Activated CD4-positive, CD25-positive, alpha-beta regulatory T cell treated with anti-CD3 and anti-CD28 coated beads, Interleukin-2, amount 50 U/mL, for 16 hours (primary cell): ENCODE measurements around the gene LXN.

Experiments
- DNase-seq: peaks from one replicate; pipeline ENCODE4 v3.0.0-alpha.2; 2020; ENCODE audit warnings: low read depth, low spot score

The LXN gene

GRCh38 chr3:158668506-158668905 lies 3.9 kb downstream of the LXN start:
- DNase-seq: no peak

- no peak for DNase-seq
These were observed 6.0 kb downstream of the LXN start for GRCh38 chr3:158666416-158666815.

GRCh38 chr3:158663832-158664231 lies 8.6 kb downstream of the LXN start:
- no peak for DNase-seq

- DNase-seq: no peak
These were observed 9.2 kb downstream of the LXN start for GRCh38 chr3:158663246-158663645.

GRCh38 chr3:158660711-158661110 lies 11.7 kb downstream of the LXN start:
- no peak for DNase-seq

- peak; percentile 17 for DNase-seq
These were observed 12.8 kb downstream of the LXN start for GRCh38 chr3:158659454-158660237.

GRCh38 chr3:158658889-158659288 lies 13.6 kb downstream of the LXN start:
- no peak for DNase-seq

- DNase-seq: no peak
These were observed 20.0 kb downstream of the LXN start for GRCh38 chr3:158652463-158652862.

- no peak for DNase-seq
These were observed 21.3 kb downstream of the LXN start for GRCh38 chr3:158651192-158651591.

GRCh38 chr3:158649791-158650190 lies 22.7 kb downstream of the LXN start:
- no peak for DNase-seq

GRCh38 chr3:158644345-158644908 lies 28.0 kb downstream of the LXN start, which contains the start of gene GFM1:
TSS of gene GFM1 (plus strand) at chr3:158644527. CDS start at chr3:158644635, 108 bp downstream.
- peak; percentile 79 for DNase-seq

- DNase-seq: no peak
These were observed 29.8 kb downstream of the LXN start for GRCh38 chr3:158642474-158643210.

- no peak for DNase-seq
These were observed 30.4 kb downstream of the LXN start for GRCh38 chr3:158642005-158642404.

GRCh38 chr3:158640646-158641045 lies 31.8 kb downstream of the LXN start:
- no peak for DNase-seq

GRCh38 chr3:158631981-158632380 lies 40.5 kb downstream of the LXN start:
- DNase-seq: no peak

- DNase-seq: no peak
These were observed 46.6 kb downstream of the LXN start for GRCh38 chr3:158625881-158626280.

GRCh38 chr3:158617982-158618875 lies 54.2 kb downstream of the LXN start:
- DNase-seq: no peak
